GM18861 (cell line): ENCODE data around the gene POLR2E.

Experiments used
- ATAC-seq: cut with Tn5 transposase; IDR thresholded peaks from one replicate; pipeline ENCODE4 v1.9.1; 2021; ENCODE audit not compliant: unreplicated experiment

POLR2E gene

DNA sequence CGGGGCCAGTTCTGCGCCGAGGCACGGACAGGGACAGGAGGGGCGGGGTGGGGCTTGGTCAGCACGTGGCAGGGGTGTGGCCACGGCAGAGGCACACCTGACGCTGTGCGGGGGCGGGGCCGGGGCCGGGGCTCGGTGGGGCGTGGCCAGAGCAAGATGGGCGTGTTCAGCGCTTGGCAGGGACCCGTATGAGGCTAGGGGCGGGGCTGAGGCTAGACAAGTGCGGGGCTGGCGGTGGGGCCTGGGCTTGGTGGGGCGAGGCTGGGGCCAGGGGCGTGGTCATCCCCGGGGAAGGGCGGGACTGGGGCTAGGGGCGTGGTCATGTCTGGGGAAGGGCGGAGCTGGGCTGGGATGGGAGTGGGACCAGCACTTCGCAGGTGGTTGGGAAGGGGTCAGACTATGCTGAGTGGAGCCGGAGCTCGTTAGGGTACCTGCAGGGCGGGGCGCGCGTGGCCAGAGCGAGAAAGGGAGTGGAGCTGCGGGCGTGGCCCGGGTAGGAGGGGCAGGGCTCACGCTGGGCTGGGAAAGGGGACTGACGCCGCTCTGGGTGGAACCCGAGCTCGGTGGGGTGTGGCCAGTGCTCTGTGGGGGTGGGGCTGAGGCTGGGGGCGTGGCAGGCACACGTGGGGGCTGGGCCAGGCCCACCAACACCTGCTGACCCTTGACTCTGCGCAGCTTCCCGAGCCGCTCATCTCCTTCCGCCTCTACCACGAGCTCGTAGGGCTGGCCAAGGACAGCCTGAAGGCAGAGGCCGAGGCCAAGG lies 12.8 kb downstream of the POLR2E start:
- ATAC-seq = no peak

- no peak for ATAC-seq
Measured at GRCh38 chr19:1081301-1082164, 13.6 kb downstream of the POLR2E start.

DNA sequence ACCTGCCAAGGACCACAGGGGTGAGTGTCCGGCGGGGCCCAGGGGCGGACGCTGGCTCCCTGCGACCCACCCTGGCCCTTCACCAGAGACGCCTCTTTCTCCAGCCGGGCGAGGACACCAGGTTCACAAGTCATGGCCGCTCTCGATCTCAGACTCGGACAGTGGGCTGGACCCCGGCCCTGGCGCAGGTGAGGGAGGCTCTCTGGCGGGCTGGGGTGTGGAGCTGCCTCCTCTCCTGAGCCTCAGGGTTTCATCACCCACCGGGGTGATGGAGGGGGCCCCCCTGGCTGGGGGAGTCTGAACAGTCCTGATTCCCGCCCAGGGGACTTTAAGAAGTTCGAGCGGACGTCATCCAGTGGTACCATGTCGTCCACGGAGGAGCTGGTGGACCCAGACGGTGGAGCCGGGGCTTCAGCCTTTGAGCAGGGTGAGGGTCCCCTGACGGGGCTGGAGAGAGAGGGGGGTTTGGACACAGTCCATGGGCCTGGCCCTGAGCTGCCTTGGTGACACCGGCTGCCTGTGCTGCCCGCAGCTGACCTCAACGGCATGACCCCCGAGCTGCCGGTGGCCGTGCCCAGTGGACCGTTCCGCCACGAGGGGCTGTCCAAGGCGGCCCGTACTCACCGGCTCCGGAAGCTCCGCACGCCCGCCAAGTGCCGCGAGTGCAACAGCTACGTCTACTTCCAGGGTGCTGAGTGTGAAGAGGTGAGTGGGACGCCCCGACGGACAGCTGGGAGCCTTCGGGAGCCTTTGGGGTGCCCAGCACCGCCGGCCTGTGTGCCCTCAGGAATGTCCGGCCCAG lies 14.6 kb downstream of the POLR2E start:
- no peak for ATAC-seq

DNA sequence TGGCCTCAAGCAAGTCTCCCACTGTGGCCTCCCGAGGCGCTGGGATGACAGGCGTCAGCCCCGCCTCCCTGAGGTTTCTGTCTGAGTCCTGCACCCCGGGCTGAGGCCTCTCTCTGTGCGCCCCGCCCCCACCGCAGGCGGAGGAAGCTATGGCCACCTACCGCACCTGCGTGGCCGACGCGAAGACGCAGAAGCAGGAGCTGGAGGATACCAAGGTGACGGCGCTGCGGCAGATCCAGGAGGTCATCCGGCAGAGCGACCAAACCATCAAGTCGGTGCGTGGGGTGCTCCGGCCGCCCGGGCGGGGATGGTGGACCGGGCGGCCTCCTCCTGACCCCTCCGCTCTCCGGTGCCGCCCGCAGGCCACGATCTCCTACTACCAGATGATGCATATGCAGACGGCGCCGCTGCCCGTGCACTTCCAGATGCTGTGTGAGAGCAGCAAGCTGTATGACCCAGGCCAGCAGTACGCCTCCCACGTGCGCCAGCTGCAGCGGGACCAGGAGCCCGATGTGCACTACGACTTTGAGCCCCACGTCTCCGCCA lies 15.5 kb downstream of the POLR2E start:
- no peak for ATAC-seq

GRCh38 chr19:1076951-1077350 lies 18.2 kb downstream of the POLR2E start:
- peak; percentile 69 for ATAC-seq

DNA sequence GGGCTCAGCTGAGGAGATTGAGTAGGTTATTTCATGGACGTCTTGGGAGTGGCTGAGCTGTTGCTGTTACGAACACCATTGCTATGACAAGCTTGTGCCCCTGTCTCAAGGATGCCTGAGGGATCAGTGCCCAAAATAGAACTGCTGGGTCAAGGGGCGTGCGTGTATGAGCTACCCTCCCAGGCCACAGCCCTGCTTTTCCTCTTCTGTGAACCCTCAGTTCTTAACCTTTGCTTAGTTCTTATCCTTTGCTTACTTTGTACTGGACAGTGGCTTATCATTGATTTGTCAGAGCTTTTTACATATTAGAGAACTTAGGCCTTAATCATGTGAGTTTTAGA lies 19.2 kb downstream of the POLR2E start:
- no peak for ATAC-seq

GRCh38 chr19:1074544-1075283 lies 20.5 kb downstream of the POLR2E start:
- ATAC-seq = no peak

DNA sequence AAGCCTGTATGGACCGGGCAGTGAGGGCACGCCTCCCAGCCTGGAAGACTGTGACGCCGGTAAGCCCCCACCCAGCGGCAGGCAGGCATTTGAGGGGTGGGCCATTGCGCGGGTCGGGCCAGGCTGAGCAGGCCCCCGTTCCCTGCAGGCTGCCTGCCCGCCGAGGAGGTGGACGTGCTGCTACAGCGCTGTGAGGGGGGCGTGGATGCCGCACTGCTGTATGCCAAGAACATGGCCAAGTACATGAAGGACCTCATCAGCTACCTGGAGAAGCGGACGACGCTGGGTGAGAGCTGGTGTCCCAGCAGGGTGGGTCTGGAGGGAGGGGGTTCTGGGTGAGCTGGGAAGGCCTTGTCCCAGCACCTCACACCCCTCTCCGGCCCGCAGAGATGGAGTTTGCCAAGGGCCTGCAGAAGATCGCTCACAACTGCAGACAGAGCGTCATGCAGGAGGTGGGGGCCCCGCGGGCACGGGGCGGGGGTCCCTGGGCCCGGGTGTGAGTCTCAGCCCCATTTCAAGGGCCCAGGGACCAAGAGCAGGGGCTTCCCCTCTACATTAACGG lies 21.1 kb downstream of the POLR2E start:
- no peak for ATAC-seq

DNA sequence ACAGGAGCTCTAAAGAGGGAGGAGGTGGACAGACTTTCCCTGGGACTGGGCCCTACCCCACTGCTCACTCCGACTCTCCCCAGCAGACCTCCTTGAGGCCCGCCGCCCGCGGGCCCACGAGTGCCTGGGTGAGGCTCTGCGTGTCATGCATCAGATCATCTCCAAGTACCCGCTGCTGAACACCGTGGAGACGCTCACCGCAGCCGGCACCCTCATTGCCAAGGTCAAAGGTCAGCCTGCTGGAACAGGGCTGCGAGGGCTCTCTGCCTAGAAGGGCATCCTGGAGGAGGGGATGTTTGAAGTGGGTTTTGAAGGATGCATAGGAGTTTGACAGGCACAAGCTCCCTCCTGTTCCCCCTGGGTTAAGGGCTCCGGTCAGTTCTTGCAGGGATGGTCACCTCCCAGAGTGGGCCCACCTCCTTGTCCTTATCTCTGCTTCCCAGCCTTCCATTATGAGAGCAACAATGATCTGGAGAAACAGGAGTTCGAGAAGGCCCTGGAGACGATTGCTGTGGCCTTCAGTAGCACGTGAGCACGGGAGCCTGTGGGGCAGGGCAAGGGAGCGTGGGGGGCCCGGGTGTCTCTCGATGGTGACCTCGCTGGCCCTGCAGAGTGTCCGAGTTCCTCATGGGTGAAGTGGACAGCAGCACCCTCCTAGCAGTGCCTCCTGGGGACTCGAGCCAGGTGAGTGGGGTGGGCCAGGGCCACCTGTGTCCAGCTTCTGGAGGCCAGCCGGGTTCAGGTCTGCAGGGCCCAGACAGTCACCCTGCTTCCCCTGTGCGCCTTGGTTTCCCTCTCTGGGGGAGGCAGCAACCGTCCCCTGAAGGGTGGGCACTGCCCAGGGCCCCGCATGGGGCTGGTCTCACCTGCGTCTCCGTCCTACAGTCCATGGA lies 21.9 kb downstream of the POLR2E start:
- ATAC-seq = no peak

- ATAC-seq = no peak
Measured at GRCh38 chr19:1072371-1073015, 22.7 kb downstream of the POLR2E start.

GRCh38 chr19:1070931-1071791 lies 24.0 kb downstream of the POLR2E start:
- no peak for ATAC-seq

DNA sequence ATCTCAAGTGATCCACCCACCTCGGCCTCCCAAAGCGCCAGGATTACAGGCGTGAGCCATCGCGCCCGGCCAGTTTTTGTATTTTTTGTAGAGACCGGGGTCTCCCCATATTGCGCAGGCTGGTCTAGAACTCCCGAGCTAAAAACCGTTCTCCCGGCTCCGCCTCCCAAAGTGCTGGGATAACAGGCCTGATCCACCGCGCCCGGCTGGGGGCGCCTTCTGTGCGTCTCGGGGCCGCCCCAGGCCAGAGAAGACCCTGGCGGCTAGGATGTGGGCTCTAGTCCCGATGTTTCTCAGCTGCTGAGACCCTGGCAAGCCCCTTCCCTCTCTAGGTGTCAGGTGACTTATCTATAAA lies 24.6 kb downstream of the POLR2E start:
- ATAC-seq = no peak

- ATAC-seq = no peak
Measured at GRCh38 chr19:1069009-1069779, 26.0 kb downstream of the POLR2E start.

DNA sequence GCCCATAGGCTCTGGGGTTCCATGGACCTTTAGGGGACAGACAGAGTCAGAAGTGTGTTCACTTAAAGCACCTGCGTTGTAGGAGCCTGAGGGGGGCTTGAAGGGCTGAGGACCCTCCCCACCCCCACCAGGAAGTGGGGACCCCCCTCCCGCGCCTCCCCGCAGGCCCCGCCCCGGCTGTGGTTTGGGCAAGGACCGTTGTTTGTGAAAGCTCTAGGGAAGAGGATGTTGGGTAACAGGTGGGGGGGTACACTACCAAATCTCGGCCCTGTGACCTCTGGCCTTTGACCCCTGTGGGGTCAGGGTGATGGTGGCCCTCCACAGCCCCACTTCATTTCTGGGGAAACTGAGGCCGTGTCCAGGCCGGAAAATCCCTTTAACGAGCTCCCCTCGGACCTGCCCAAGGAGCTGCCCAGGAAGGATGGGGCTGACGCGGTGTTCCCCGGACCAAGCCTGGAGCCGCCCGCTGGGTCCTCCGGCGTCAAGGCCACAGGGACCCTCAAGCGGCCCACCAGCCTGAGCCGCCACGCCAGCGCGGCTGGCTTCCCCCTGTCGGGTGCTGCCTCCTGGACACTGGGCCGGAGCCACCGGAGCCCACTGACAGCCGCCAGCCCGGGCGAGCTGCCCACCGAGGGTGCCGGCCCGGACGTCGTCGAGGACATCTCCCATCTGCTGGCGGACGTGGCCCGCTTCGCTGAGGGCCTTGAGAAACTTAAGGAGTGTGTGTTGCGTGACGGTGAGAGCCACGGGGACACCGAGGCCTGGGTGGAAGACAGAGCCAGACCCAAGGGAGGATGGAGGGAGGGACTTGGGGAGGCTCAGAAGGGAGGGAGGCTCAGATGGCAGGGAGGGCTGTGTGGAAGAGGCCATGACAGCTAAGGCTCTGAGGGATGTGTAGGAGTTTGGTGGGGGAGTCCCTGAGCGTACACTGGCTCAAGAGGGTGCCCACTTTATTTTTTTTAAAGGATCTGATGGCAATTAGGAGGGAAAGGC lies 26.9 kb downstream of the POLR2E start:
- ATAC-seq = no peak

- peak; percentile 9 for ATAC-seq
Measured at GRCh38 chr19:1067341-1067957, 27.7 kb downstream of the POLR2E start.
